GM18508 (cell line): Measurements from ENCODE around the gene ATP6V1G2.
"Not testable (repeated sequence)": the region's sequence is repeated elsewhere in the genome, so short reads cannot be mapped to it uniquely, and the experiment has no call there.

ENCODE experiments used
- ATAC-seq: cut with Tn5 transposase; IDR thresholded peaks from one replicate; pipeline ENCODE4 v1.9.1; 2021; ENCODE audit warnings: moderate number of reproducible peaks; ENCODE audit not compliant: insufficient read depth, unreplicated experiment

Gene ATP6V1G2

GRCh38 chr6:31531771-31532643 lies 14.4 kb downstream of the ATP6V1G2 start:
- ATAC-seq: no peak

- no peak for ATAC-seq
Observed at GRCh38 chr6:31531162-31531561, 15.2 kb downstream of the ATP6V1G2 start.

GRCh38 chr6:31530659-31531058 lies 15.7 kb downstream of the ATP6V1G2 start:
- ATAC-seq: no peak

GRCh38 chr6:31529329-31530150 lies 16.9 kb downstream of the ATP6V1G2 start:
- ATAC-seq: no peak

GRCh38 chr6:31528821-31529328 lies 17.5 kb downstream of the ATP6V1G2 start, which contains the start of gene MCCD1:
MCCD1 (plus strand) TSS chr6:31528962; CDS start chr6:31529015, 53 bp downstream.
- no peak for ATAC-seq

- no peak for ATAC-seq
Observed at GRCh38 chr6:31528307-31528777, 18.1 kb downstream of the ATP6V1G2 start.

GRCh38 chr6:31525932-31526591 lies 20.3 kb downstream of the ATP6V1G2 start:
- no peak for ATAC-seq

GRCh38 chr6:31525553-31525931 lies 20.9 kb downstream of the ATP6V1G2 start:
- ATAC-seq: no peak

GRCh38 chr6:31521835-31522234 lies 24.6 kb downstream of the ATP6V1G2 start:
- ATAC-seq: no peak

GRCh38 chr6:31513456-31514165 lies 32.8 kb downstream of the ATP6V1G2 start:
- ATAC-seq: no peak

- ATAC-seq: no peak
Observed at GRCh38 chr6:31510007-31510406, 36.4 kb downstream of the ATP6V1G2 start.

- not testable (repeated sequence) for ATAC-seq
Observed at GRCh38 chr6:31509036-31509435, 37.4 kb downstream of the ATP6V1G2 start.

- no peak for ATAC-seq
Observed at GRCh38 chr6:31502586-31502985, 43.8 kb downstream of the ATP6V1G2 start.

GRCh38 chr6:31499648-31500047 lies 46.8 kb downstream of the ATP6V1G2 start:
- ATAC-seq: not testable (repeated sequence)

- no peak for ATAC-seq
Observed at GRCh38 chr6:31498748-31499147, 47.7 kb downstream of the ATP6V1G2 start.

GRCh38 chr6:31497531-31498476 lies 48.6 kb downstream of the ATP6V1G2 start, which contains the start of gene MICB:
MICB (plus strand) TSS chr6:31498145; CDS start chr6:31498194, 49 bp downstream.
- ATAC-seq: no peak

GRCh38 chr6:31496826-31497225 lies 49.6 kb downstream of the ATP6V1G2 start:
- ATAC-seq: not testable (repeated sequence)

- ATAC-seq: no peak
Observed at GRCh38 chr6:31495580-31495979, 50.8 kb downstream of the ATP6V1G2 start.
